Common myeloid progenitor, CD34-positive (primary cell): ENCODE measurements around the gene NSDHL.

Experiments used
- CTCF ChIA-PET: fragments of 350-600 bp; sonication (Branson Sonifier 250); formaldehyde crosslinking; loops from one replicate; lab custom pipeline; 2021; ENCODE audit warnings: antibody characterized with exemption; lab: Charles Lee
- POLR2A ChIA-PET: fragments of 350-600 bp; sonication (Branson Sonifier 250); formaldehyde crosslinking; loops from one replicate; lab custom pipeline; 2021; ENCODE audit warnings: antibody characterized with exemption; lab: Charles Lee
- DNase-seq, 3 donors: peaks; one replicate each; pipeline versions ENCODE4 v3.0.0 to v3.0.0-alpha.2; 2013
- H3K27ac ChIP-seq, 2 experiments: 1 replicate in 1 of 2; 2 replicates in 1 of 2; pipeline ENCODE4 v1.7.0; 2013; ENCODE audit warnings: inconsistent platforms in 2 of 2, low read length in 2 of 2, mild to moderate bottlenecking in 2 of 2, low read depth in 1 of 2, moderate library complexity in 1 of 2; ENCODE audit not compliant: severe bottlenecking in 2 of 2, insufficient read depth in 1 of 2, poor library complexity in 1 of 2
- H3K27me3 ChIP-seq, 5 experiments: replicated peaks in 2 of 5; 1 replicate in 3 of 5; 2 replicates in 2 of 5; pipeline versions ENCODE4 v1.6.1 to v1.7.0; 2013; ENCODE audit warnings: low read length in 4 of 5, mild to moderate bottlenecking in 2 of 5, moderate library complexity in 2 of 5, inconsistent platforms in 1 of 5; ENCODE audit not compliant: insufficient read depth in 5 of 5, control insufficient read depth in 4 of 5
- H3K36me3 ChIP-seq, 4 experiments: 1 replicate in 2 of 4; 2 replicates in 2 of 4; pipeline versions ENCODE4 v1.6.1 to v1.7.0; 2013; ENCODE audit warnings: low read length in 3 of 4, control low read depth in 1 of 4, mild to moderate bottlenecking in 1 of 4; ENCODE audit not compliant: control insufficient read depth in 4 of 4, insufficient read depth in 4 of 4
- H3K4me1 ChIP-seq, 4 experiments: 1 replicate in 3 of 4; 2 replicates in 1 of 4; pipeline versions ENCODE4 v1.6.1 to v1.7.1; 2013; ENCODE audit warnings: low read length in 3 of 4, mild to moderate bottlenecking in 3 of 4, control low read depth in 1 of 4, inconsistent platforms in 1 of 4, moderate library complexity in 1 of 4; ENCODE audit not compliant: control insufficient read depth in 4 of 4, insufficient read depth in 4 of 4; ENCODE audit errors: control extremely low read depth in 1 of 4
- H3K4me3 ChIP-seq, 7 experiments: 1 replicate in 4 of 7; 2 replicates in 3 of 7; pipeline versions ENCODE4 v1.5.1 to v1.7.0; 2013; ENCODE audit warnings: mild to moderate bottlenecking in 7 of 7, low read length in 6 of 7, moderate library complexity in 6 of 7, inconsistent platforms in 2 of 7, low read depth in 2 of 7, control low read depth in 1 of 7; ENCODE audit not compliant: insufficient read depth in 4 of 7, control insufficient read depth in 1 of 7; ENCODE audit errors: extremely low read depth in 1 of 7
- H3K9me3 ChIP-seq, 5 experiments: 1 replicate in 4 of 5; 2 replicates in 1 of 5; pipeline versions ENCODE4 v1.6.1 to v1.7.1; 2013; ENCODE audit warnings: low read length in 4 of 5, mild to moderate bottlenecking in 2 of 5, inconsistent platforms in 1 of 5, low read depth in 1 of 5, moderate library complexity in 1 of 5; ENCODE audit not compliant: control insufficient read depth in 4 of 5, insufficient read depth in 2 of 5; ENCODE audit errors: control extremely low read depth in 1 of 5
- WGBS: methylation state at CpG from one replicate; pipeline ENCODE4 v1.1.5; 2013; ENCODE audit not compliant: insufficient coverage; 5-methylcytosine and 5-hydroxymethylcytosine counted together

Gene NSDHL

GRCh38 chrX:152886716-152887115, 55.9 kb downstream of the NSDHL start:
- Histone ChIP-seq H3K27ac (no peak overlapping the region), H3K4me3 (no peak overlapping the region), H3K4me1 (no peaks in the 10 kb centered on the region), H3K36me3 (no peaks in the 10 kb centered on the region), H3K27me3 (peaks cover 0 to 31% (median 2%) of the 10 kb centered on the region in 5 experiments), H3K9me3 (no peaks in the 10 kb centered on the region)
- no peak for DNase-seq
- WGBS, result 66% methylated on average over 2 of the region's 3 CpGs
- ChIA-PET POLR2A (no interaction called here), CTCF (interaction anchor here (1.3 kb wide), 1 partner anchor 8 kb away, joined by 3 read pairs; no protein-coding TSS in a partner anchor)

- ChIA-PET POLR2A (no interaction called here), CTCF (interaction anchor here (1.5 kb wide), 1 partner anchor 21 kb away, joined by 4 read pairs; no protein-coding TSS in a partner anchor)
- DNase-seq, result no peak
- H3K4me1 ChIP-seq, result no peaks in the 10 kb centered on the region
- no peak overlapping the region for H3K27ac ChIP-seq
- no peaks in the 10 kb centered on the region for H3K9me3 ChIP-seq
- no peaks in the 10 kb centered on the region for H3K36me3 ChIP-seq
- 86% methylated on average over 1 of the region's 4 CpGs for WGBS
- peaks cover 0 to 48% (median 2%) of the 10 kb centered on the region in 5 experiments for H3K27me3 ChIP-seq
- no peak overlapping the region for H3K4me3 ChIP-seq
These were observed 61.6 kb downstream of the NSDHL start for GRCh38 chrX:152892499-152892898.

- DNase-seq, result no peak
- H3K27me3 ChIP-seq, result peaks cover 2 to 49% (median 2%) of the 10 kb centered on the region in 5 experiments
- no peak overlapping the region for H3K4me3 ChIP-seq
- H3K27ac ChIP-seq, result no peak overlapping the region
- ChIA-PET POLR2A (no interaction called here), CTCF (interaction anchor here (1.5 kb wide), 1 partner anchor 20 kb away, joined by 4 read pairs; no protein-coding TSS in a partner anchor)
- H3K4me1 ChIP-seq, result peaks cover 0 to 3% (median 1%) of the 10 kb centered on the region in 4 experiments
- H3K36me3 ChIP-seq, result no peaks in the 10 kb centered on the region
- 82% methylated on average over 18 of the region's 22 CpGs for WGBS
- H3K9me3 ChIP-seq, result no peaks in the 10 kb centered on the region
These were observed 62.4 kb downstream of the NSDHL start for GRCh38 chrX:152892999-152893891.

- H3K27me3 ChIP-seq, result peaks cover 2 to 50% (median 3%) of the 10 kb centered on the region in 5 experiments
- DNase-seq, result no peak
- H3K4me1 ChIP-seq, result peaks cover 0 to 4% (median 2%) of the 10 kb centered on the region in 4 experiments
- H3K27ac ChIP-seq, result no peak overlapping the region
- H3K9me3 ChIP-seq, result no peaks in the 10 kb centered on the region
- H3K36me3 ChIP-seq, result no peaks in the 10 kb centered on the region
- WGBS, result 75% methylated on average over 6 of the region's 9 CpGs
- H3K4me3 ChIP-seq, result no peak overlapping the region
- ChIA-PET POLR2A (no interaction called here), CTCF (interaction anchor here (1.0 to 1.5 kb wide), 3 partner anchors 12 to 24 kb away, joined by 3 to 4 read pairs (median 3); no protein-coding TSS in a partner anchor)
These were observed 63.2 kb downstream of the NSDHL start for GRCh38 chrX:152893980-152894610.

GRCh38 chrX:152895121-152895520, 64.3 kb downstream of the NSDHL start:
- CTCF ChIA-PET, result interaction anchor here (0.7 to 1.2 kb wide), 3 partner anchors 11 to 31 kb away, joined by 3 read pairs; no protein-coding TSS in a partner anchor
- Histone ChIP-seq H3K36me3 (no peaks in the 10 kb centered on the region), H3K4me1 (peaks cover 0 to 4% (median 2%) of the 10 kb centered on the region in 4 experiments), H3K9me3 (no peaks in the 10 kb centered on the region), H3K27ac (no peak overlapping the region), H3K4me3 (no peak overlapping the region), H3K27me3 (peaks cover 0 to 48% (median 3%) of the 10 kb centered on the region in 5 experiments)
- POLR2A ChIA-PET, result no interaction called here
- 86% methylated on average over 3 of the region's 3 CpGs for WGBS
- no peak for DNase-seq

GRCh38 chrX:152895724-152896420, 65.0 kb downstream of the NSDHL start:
- Histone ChIP-seq H3K4me3 (no peak overlapping the region), H3K9me3 (no peaks in the 10 kb centered on the region), H3K27ac (no peak overlapping the region), H3K36me3 (no peaks in the 10 kb centered on the region), H3K27me3 (peaks cover 0 to 48% (median 2%) of the 10 kb centered on the region in 5 experiments), H3K4me1 (peaks cover 0 to 4% (median 2%) of the 10 kb centered on the region in 4 experiments)
- ChIA-PET CTCF (interaction anchor here (0.7 to 1.5 kb wide), 3 partner anchors 10 to 30 kb away, joined by 3 to 4 read pairs (median 3); no protein-coding TSS in a partner anchor), POLR2A (no interaction called here)
- 95% methylated on average over 8 of the region's 8 CpGs for WGBS
- no peak for DNase-seq
